GM10248 (cell line): Measurements from ENCODE around the gene FXYD3.

Experiments
- CTCF ChIA-PET: fragments of 300-600 bp; sonication (Branson Sonifier 250); formaldehyde crosslinking; extraction: SDS; loops from one replicate; lab custom pipeline; 2021; ENCODE audit warnings: antibody characterized with exemption; lab: Yijun Ruan, JAX
- POLR2A ChIA-PET: fragments of 350-650 bp; sonication (Branson Sonifier 250); formaldehyde crosslinking; extraction: SDS; loops from one replicate; lab custom pipeline; 2020; ENCODE audit warnings: antibody characterized with exemption; lab: Yijun Ruan, JAX
- DNase-seq: peaks from one replicate; pipeline ENCODE4 v3.0.0; 2012; ENCODE audit errors: extremely low spot score
- TF ChIP-seq, protein P1 (sequence below): IDR thresholded peaks from 2 replicates; pipeline ENCODE4 v1.5.1; 2012; ENCODE audit warnings: mild to moderate bottlenecking, low read depth; ENCODE audit errors: extremely low read depth, missing control alignments, control extremely low read depth

Gene FXYD3

DNA sequence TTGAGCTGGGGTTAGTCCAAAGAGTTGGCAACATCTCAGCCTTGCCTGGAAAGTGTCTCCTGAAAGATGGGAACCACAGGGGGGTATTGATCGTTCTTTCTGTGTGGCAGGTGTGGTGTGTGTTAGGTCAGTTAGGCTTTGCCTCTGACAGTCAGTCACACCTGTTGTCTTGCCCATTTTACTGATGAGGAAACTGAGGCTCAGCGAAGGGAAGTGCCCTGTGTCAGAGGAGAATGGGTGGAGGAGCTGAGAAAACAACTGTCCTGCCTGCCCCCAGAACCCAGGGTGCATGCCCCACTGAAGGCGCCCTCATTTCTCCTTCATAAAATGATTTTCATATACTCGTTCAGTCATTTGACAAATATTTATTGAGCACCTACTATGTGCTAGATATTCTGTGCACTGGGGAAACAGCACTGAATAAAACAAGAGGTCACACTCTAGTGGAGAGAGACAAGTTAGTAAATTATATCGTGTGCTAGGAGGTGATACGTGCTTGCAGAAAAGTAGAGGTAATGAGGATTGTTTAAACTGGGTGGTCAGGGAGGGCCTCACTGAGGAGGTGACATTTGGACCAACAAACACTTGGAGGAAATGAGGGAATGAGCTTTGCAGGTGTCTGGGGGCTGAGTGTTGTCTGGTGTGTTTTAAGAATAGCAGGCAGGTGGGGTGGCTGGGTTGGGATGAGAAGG, 40.5 kb downstream of the FXYD3 start:
- CTCF ChIA-PET, result interaction anchor here (0.9 kb wide), 1 partner anchor 14 kb away, joined by 3 read pairs; no protein-coding TSS in a partner anchor
- POLR2A ChIA-PET, result no interaction called here
- no peak for DNase-seq
- TF ChIP-seq, protein P1, sequence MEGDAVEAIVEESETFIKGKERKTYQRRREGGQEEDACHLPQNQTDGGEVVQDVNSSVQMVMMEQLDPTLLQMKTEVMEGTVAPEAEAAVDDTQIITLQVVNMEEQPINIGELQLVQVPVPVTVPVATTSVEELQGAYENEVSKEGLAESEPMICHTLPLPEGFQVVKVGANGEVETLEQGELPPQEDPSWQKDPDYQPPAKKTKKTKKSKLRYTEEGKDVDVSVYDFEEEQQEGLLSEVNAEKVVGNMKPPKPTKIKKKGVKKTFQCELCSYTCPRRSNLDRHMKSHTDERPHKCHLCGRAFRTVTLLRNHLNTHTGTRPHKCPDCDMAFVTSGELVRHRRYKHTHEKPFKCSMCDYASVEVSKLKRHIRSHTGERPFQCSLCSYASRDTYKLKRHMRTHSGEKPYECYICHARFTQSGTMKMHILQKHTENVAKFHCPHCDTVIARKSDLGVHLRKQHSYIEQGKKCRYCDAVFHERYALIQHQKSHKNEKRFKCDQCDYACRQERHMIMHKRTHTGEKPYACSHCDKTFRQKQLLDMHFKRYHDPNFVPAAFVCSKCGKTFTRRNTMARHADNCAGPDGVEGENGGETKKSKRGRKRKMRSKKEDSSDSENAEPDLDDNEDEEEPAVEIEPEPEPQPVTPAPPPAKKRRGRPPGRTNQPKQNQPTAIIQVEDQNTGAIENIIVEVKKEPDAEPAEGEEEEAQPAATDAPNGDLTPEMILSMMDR, result no peak

DNA sequence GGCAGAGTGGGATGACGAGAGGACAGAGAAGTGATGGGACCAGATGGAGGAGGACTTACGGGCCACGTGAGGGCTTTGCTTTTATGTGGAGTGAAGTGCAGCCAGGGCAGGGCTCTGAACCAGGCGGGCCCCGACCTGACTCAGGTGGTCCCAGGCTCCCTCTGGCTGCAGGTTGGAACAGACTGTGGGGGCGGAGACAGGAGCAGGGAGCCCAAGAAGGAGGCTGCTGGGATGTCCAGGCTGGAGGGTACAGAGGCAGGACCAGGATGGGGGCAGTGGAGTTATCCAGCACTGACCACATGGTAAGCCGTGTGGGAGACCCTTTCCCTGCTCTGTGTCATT, 41.0 kb downstream of the FXYD3 start:
- ChIA-PET POLR2A (no interaction called here), CTCF (interaction anchor here (0.9 kb wide), 1 partner anchor 15 kb away, joined by 3 read pairs; no protein-coding TSS in a partner anchor)
- DNase-seq, result no peak
- TF ChIP-seq, protein P1, result no peak

DNA sequence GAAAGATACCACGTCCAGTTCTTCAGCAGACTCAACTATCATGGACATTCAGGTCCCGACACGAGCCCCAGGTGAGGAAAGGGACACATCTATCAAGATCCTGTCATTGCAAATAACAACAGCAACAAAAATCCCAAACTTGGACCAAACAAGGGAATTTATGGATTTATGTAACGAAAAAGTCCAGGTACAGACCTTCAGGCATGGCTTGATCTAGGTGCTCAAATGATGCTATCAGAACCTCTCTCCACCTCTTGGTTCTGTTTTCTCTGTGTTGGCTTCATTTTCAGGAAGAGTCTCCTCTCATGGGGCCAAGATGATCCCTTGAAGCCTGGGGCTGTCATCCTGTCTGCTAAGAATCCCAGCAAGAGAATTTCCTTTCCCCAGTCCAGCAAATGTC, 41.8 kb downstream of the FXYD3 start:
- ChIA-PET POLR2A (no interaction called here), CTCF (interaction anchor here (1.2 kb wide), 1 partner anchor 21 kb away, joined by 3 read pairs; no protein-coding TSS in a partner anchor)

DNA sequence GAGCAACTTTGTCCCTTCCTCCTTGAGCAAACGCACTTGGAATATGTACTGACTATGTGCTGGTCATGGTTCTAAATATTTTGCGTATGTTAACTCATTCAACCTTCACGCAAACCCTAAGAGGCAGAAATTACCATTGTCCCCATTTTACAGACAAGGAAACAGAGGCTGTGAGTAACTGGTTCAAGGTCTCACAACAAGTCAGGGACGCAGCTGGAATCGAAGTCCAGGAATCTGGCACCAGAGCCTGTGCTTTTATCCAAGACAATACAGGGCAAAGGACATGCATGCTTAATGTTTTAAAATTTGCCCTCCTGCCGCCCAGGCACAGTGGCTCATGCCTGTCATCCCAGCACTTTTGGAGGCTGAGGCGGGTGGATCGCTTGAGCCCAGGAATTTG, 44.0 kb downstream of the FXYD3 start:
- POLR2A ChIA-PET, result no interaction called here

More for the DNA sequence above, 41.8 kb downstream of the FXYD3 start:
- TF ChIP-seq, protein P1, result no peak
- no peak for DNase-seq

DNA sequence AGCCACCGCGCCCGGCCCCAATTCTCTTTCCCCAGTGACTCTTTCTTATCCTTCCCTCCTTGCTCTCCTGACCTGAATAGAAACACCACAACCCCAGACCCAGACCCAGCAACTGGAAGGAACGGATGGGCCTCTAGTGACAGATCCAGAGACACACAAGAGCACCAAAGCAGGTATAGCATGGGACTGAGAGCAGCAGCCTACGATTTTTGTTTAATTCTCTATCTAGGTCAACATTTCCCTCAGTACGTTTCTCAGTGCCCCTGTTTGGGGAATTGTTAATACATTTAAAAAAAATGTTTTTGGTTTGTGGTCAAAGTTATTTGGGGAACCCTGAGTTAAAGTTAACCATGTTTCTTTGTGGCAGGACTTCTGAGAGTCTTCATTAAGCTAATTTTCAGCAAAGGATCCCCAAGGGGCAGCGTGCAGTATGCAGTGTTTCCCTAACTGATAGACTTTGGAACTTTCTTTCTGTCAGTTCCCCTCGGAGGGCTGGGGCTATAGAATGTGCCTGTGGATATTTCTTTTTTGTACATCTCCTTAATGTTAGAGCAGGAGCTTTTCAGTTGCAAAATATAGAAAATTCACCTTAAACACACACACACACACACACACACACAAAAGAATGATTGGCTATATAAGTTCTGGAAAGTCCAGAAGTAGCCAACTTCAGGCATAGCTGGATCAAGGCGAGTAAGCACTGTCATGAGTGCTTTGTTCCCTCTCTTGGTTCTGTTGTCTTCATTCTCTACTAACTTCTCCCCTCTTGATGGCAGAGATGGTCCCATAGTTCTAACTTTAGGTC, 45.2 kb downstream of the FXYD3 start:
- ChIA-PET POLR2A (no interaction called here), CTCF (interaction anchor here (0.9 to 1.4 kb wide), 4 partner anchors 8 to 117 kb away, joined by 3 read pairs; no protein-coding TSS in a partner anchor)
- TF ChIP-seq, protein P1, result no peak
- no peak for DNase-seq

More for the DNA sequence above, 44.0 kb downstream of the FXYD3 start:
- CTCF ChIA-PET, result interaction anchor here (1.0 kb wide), 1 partner anchor 24 kb away, joined by 3 read pairs; the partner anchor contains the start of gene LGI4
- TF ChIP-seq, protein P1, result no peak
- no peak for DNase-seq

DNA sequence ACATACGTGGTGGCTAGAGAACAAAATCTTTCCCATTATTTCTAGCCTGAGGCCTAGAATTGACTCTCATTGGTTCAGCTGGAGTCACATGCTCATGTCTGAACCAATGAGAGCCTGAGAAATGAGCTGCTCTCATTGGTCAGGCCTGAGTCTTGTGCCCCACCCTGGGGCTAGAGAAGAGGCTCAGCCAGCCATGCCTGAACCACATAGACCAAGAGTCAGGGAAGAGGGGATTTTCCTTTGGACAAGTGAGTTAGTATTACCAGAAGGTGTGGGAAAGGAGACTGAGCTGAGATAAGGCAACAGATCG, 45.8 kb downstream of the FXYD3 start:
- ChIA-PET POLR2A (no interaction called here), CTCF (interaction anchor here (0.9 to 2.3 kb wide), 4 partner anchors 8 to 117 kb away, joined by 3 to 6 read pairs (median 3); no protein-coding TSS in a partner anchor)
- TF ChIP-seq, protein P1, result no peak

More for the DNA sequence above, 45.8 kb downstream of the FXYD3 start:
- no peak for DNase-seq
